Stimulated activated CD8-positive, alpha-beta memory T cell treated with anti-CD3 and anti-CD28 coated beads, Interleukin-7, amount 100 ng/mL, for 4 hours (primary cell): Measurements from ENCODE around the gene FBXO38.
A peak's percentile ranks its signal among the peaks of the same experiment; 100 is the strongest.

Source experiments
- DNase-seq, 2 donors: peaks; one replicate each; pipeline ENCODE4 v3.0.0-alpha.2; 2020; ENCODE audit warnings: low read depth in 2 of 2

Gene FBXO38

GRCh38 chr5:148477429-148477828, 93.7 kb downstream of the FBXO38 start:
- DNase-seq, result no peak

GRCh38 chr5:148482196-148482595, 98.4 kb downstream of the FBXO38 start:
- DNase-seq, result no peak

GRCh38 chr5:148482697-148483462, 99.1 kb downstream of the FBXO38 start:
- DNase-seq, result peak; percentile 4 to 8

- DNase-seq, result no peak
These were observed 100.0 kb downstream of the FBXO38 start for GRCh38 chr5:148483750-148484149.

- no peak for DNase-seq
These were observed 100.9 kb downstream of the FBXO38 start for GRCh38 chr5:148484651-148485050.

GRCh38 chr5:148486456-148486855, 102.7 kb downstream of the FBXO38 start:
- DNase-seq, result no peak

GRCh38 chr5:148488757-148489156, 105.0 kb downstream of the FBXO38 start:
- DNase-seq, result no peak

GRCh38 chr5:148491015-148491792, 107.4 kb downstream of the FBXO38 start:
- DNase-seq, result no peak

GRCh38 chr5:148491793-148492184, 108.0 kb downstream of the FBXO38 start:
- no peak for DNase-seq

- DNase-seq, result no peak
These were observed 108.6 kb downstream of the FBXO38 start for GRCh38 chr5:148492351-148492750.
